Measurements from ENCODE around the gene CHL1.

The CHL1 gene

GRCh38 chr3:248864-249520, 52.4 kb downstream of the CHL1 start:
- no peak for TF ChIP-seq TAF1 (IDR thresholded peaks at IDR 0.05; ENCODE audit: low read depth, low read length)
- no peak for TF ChIP-seq POLR2A (IDR thresholded peaks at IDR 0.05; ENCODE audit: low read depth, low read length)
- FAIRE-seq (no peak), DNase-seq (ENCODE audit: insufficient read length, low spot score) (no peak)

GRCh38 chr3:249587-250262, 53.2 kb downstream of the CHL1 start:
- FAIRE-seq (no peak), DNase-seq (ENCODE audit: insufficient read length, low spot score) (no peak)
- TF ChIP-seq TAF1 (IDR thresholded peaks at IDR 0.05; ENCODE audit: low read depth, low read length): no peak
- no peak for TF ChIP-seq PAX5 (IDR thresholded peaks at IDR 0.05; ENCODE audit: insufficient read depth, low read length, severe bottlenecking)
- TF ChIP-seq POLR2AphosphoS5 (IDR thresholded peaks at IDR 0.05; ENCODE audit: low read depth, low read length): no peak
- no peak for TF ChIP-seq POU2F2 (IDR thresholded peaks at IDR 0.05; ENCODE audit: low read depth, low read length)

- FAIRE-seq (no peak), DNase-seq (ENCODE audit: insufficient read length, low spot score) (no peak)
- TF ChIP-seq POLR2A (IDR thresholded peaks at IDR 0.05; ENCODE audit: low read depth, low read length) (no peak), PAX5 (IDR thresholded peaks at IDR 0.05; ENCODE audit: insufficient read depth, low read length, severe bottlenecking) (no peak), POU2F2 (IDR thresholded peaks at IDR 0.05; ENCODE audit: low read depth, low read length) (no peak), TAF1 (IDR thresholded peaks at IDR 0.05; ENCODE audit: low read depth, low read length) (no peak), POLR2AphosphoS5 (IDR thresholded peaks at IDR 0.05; ENCODE audit: low read depth, low read length) (no peak), SPI1 (IDR thresholded peaks at IDR 0.05; ENCODE audit: low read depth, low read length) (no peak)
Observed at GRCh38 chr3:256501-256900, 59.9 kb downstream of the CHL1 start.

- no peak for DNase-seq (ENCODE audit: insufficient read length, low spot score)
- no peak for TF ChIP-seq TAF1 (IDR thresholded peaks at IDR 0.05; ENCODE audit: low read depth, low read length)
- TF ChIP-seq POLR2AphosphoS5 (IDR thresholded peaks at IDR 0.05; ENCODE audit: low read depth, low read length): no peak
- TF ChIP-seq SPI1 (IDR thresholded peaks at IDR 0.05; ENCODE audit: low read depth, low read length): no peak
- TF ChIP-seq PAX5 (IDR thresholded peaks at IDR 0.05; ENCODE audit: insufficient read depth, low read length, severe bottlenecking): no peak
- no peak for TF ChIP-seq POU2F2 (IDR thresholded peaks at IDR 0.05; ENCODE audit: low read depth, low read length)
- TF ChIP-seq POLR2A (IDR thresholded peaks at IDR 0.05; ENCODE audit: low read depth, low read length): no peak
- FAIRE-seq: no peak
Observed at GRCh38 chr3:257826-258225, 61.3 kb downstream of the CHL1 start.

GRCh38 chr3:260898-261297, 64.3 kb downstream of the CHL1 start:
- DNase-seq (ENCODE audit: insufficient read length, low spot score) (no peak), FAIRE-seq (no peak)
- TF ChIP-seq POLR2AphosphoS5 (IDR thresholded peaks at IDR 0.05; ENCODE audit: low read depth, low read length) (no peak), SPI1 (IDR thresholded peaks at IDR 0.05; ENCODE audit: low read depth, low read length) (no peak), PAX5 (IDR thresholded peaks at IDR 0.05; ENCODE audit: insufficient read depth, low read length, severe bottlenecking) (no peak), TAF1 (IDR thresholded peaks at IDR 0.05; ENCODE audit: low read depth, low read length) (no peak), POU2F2 (IDR thresholded peaks at IDR 0.05; ENCODE audit: low read depth, low read length) (no peak), POLR2A (IDR thresholded peaks at IDR 0.05; ENCODE audit: low read depth, low read length) (no peak)

- no peak for FAIRE-seq
- no peak for DNase-seq (ENCODE audit: insufficient read length, low spot score)
- TF ChIP-seq POU2F2 (IDR thresholded peaks at IDR 0.05; ENCODE audit: low read depth, low read length) (no peak), SPI1 (IDR thresholded peaks at IDR 0.05; ENCODE audit: low read depth, low read length) (no peak), POLR2A (IDR thresholded peaks at IDR 0.05; ENCODE audit: low read depth, low read length) (no peak), TAF1 (IDR thresholded peaks at IDR 0.05; ENCODE audit: low read depth, low read length) (no peak), PAX5 (IDR thresholded peaks at IDR 0.05; ENCODE audit: insufficient read depth, low read length, severe bottlenecking) (no peak), POLR2AphosphoS5 (IDR thresholded peaks at IDR 0.05; ENCODE audit: low read depth, low read length) (no peak)
Observed at GRCh38 chr3:263393-263792, 66.8 kb downstream of the CHL1 start.

- no peak for FAIRE-seq
- DNase-seq (ENCODE audit: insufficient read length, low spot score): no peak
- TF ChIP-seq TAF1 (IDR thresholded peaks at IDR 0.05; ENCODE audit: low read depth, low read length) (no peak), POLR2AphosphoS5 (IDR thresholded peaks at IDR 0.05; ENCODE audit: low read depth, low read length) (no peak), POU2F2 (IDR thresholded peaks at IDR 0.05; ENCODE audit: low read depth, low read length) (no peak), PAX5 (IDR thresholded peaks at IDR 0.05; ENCODE audit: insufficient read depth, low read length, severe bottlenecking) (no peak), POLR2A (IDR thresholded peaks at IDR 0.05; ENCODE audit: low read depth, low read length) (no peak), SPI1 (IDR thresholded peaks at IDR 0.05; ENCODE audit: low read depth, low read length) (no peak)
Observed at GRCh38 chr3:264394-265156, 68.0 kb downstream of the CHL1 start.

- TF ChIP-seq SPI1 (IDR thresholded peaks at IDR 0.05; ENCODE audit: low read depth, low read length): no peak
- no peak for TF ChIP-seq POU2F2 (IDR thresholded peaks at IDR 0.05; ENCODE audit: low read depth, low read length)
- TF ChIP-seq POLR2A (IDR thresholded peaks at IDR 0.05; ENCODE audit: low read depth, low read length): no peak
- no peak for TF ChIP-seq POLR2AphosphoS5 (IDR thresholded peaks at IDR 0.05; ENCODE audit: low read depth, low read length)
- DNase-seq (ENCODE audit: insufficient read length, low spot score): no peak
- FAIRE-seq: no peak
Observed at GRCh38 chr3:267101-267500, 70.5 kb downstream of the CHL1 start.

GRCh38 chr3:270688-271087, 74.1 kb downstream of the CHL1 start:
- FAIRE-seq (no peak), DNase-seq (ENCODE audit: insufficient read length, low spot score) (no peak)
- TF ChIP-seq SPI1 (IDR thresholded peaks at IDR 0.05; ENCODE audit: low read depth, low read length) (no peak), POLR2A (IDR thresholded peaks at IDR 0.05; ENCODE audit: low read depth, low read length) (no peak), POLR2AphosphoS5 (IDR thresholded peaks at IDR 0.05; ENCODE audit: low read depth, low read length) (no peak)

Measured in GM12891 (cell line).